ENCODE results near the gene SVEP1.
"Not testable (repeated sequence)": the region's sequence is repeated elsewhere in the genome, so short reads cannot be mapped to it uniquely, and the experiment has no call there.

The SVEP1 gene

DNA sequence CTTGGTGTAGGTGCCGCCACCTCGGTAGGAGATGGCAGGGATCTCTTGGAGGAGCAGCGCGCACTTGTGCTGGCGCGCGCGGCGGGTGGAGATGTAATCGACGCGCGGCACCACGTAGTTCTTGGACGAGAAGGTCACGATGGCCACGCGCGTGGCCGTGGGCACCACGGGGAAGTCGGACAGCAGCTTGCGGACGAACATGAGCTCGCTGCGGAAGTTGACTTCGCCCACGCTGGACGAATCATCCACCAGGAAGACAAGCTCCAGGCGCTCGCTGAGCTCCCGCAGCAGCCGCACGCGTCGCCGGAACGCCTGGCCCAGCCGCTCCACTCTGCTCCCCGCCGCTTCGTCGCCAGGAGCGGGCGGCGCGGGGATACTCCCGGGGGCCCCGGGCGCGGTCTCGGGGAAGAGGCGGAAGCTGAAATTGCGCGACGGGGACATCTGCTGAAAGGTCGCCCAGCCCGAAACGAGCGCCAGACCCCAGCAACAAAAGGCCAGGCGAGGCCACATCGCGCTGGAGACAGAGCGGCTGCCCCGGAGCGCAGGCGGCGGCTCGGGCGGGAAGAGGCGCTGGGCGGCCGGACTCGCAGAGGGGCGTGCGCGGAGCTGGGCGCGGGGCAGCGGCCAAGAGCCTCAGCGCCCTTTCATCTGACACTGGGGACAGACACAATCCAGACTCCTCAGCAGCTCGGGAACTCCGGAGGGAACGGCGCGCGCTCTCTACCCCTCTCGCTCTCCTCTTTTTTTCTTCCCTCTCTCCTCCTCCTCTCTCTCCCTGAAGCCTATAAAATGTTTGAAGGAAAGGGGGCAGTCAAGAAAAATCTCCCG lies at the start of gene SVEP1:
TSS of gene SVEP1 (minus strand) at position 708 of the 828 bp plus-strand sequence. CDS start at position 510, 198 bp downstream.
- DNase-seq (ENCODE audit: low spot score) (no peak), FAIRE-seq (no peak)

DNA sequence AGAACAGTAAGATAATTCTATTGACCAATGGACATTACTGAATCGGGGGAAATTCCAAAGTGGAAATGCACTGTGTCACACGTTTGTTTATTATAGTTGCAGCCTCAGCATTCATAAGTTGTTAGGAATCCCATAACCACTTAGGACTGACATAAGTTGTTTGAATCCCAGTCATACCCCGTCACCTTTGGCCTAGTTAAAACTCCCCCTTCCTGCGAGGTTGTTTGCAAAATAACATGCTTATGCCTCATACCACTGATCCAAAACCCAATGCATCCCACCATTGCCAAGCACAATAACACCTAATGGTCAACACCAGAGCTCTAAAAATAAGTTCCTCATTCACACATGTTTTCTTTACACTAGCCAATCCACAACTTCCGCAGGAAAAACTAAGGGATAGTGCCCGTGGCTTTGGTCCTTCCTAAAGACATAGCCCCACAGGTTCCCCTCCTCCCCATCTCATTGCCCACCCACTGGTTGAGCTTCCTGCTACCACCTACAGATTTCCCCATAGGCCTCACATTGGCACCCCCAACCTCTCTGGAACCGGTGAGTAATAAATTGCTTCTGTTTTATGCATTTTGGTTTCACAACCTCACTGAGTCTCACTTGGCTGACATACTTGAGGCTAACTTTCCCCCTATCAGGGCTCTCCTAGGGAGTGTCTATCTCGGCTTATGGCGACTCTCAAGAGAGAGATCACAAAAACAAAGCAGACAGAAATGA lies 46.7 kb upstream of the SVEP1 start:
- no peak for FAIRE-seq
- DNase-seq (ENCODE audit: low spot score), result no peak

DNA sequence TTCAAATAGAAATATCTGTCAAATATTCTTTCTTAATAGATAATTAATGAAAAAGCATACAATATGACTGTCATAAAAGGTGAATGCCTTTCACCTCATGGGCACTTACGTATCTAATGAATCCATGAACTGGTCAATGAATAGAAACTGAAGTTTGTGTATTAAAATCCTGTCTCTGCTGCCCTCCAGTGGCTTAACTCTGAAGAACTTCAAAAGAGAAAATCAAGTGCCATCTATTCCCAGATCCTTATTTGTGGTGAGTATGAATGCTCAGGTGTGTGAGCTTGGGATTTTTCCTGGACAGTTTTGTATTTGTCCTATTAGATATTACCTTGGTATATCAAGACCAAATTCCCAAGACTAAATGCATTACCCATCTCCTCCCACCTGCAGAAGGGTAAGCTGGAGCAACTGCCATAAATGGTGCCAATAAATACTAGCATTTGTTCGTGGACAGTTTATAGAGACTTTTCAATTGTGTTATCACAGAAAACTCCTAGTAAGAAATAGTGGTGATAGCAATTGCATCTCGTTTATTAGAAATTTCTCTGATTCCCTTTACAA lies 44.0 kb upstream of the SVEP1 start:
- no peak for FAIRE-seq
- DNase-seq (ENCODE audit: low spot score), result peak; percentile 32

GRCh38 chr9:110622368-110622767 lies 42.8 kb upstream of the SVEP1 start:
- FAIRE-seq, result no peak

DNA sequence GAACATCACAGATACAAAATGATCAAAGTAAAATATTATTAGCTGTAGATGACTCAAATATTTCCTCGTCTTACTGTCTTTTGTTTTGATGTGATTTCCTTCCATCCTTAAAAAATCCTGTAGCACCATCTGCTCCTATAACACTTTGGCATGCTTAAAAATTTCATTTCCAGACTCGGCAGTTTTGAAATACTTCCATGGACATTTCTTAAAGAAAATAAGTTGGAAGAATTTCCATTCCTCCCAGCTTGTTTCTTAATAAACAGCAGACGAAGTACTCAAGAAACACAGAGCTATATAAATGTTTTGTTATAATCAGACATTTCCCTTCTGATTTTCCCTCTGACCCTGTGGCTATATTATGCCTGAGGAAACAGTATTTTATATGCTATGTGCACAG lies 41.2 kb upstream of the SVEP1 start:
- DNase-seq (ENCODE audit: low spot score) (no peak), FAIRE-seq (no peak)

More at GRCh38 chr9:110622368-110622767, 42.8 kb upstream of the SVEP1 start:
- no peak for DNase-seq (ENCODE audit: low spot score)

- FAIRE-seq, result no peak
- no peak for DNase-seq (ENCODE audit: low spot score)
These were observed 40.3 kb upstream of the SVEP1 start for GRCh38 chr9:110619831-110620230.

- DNase-seq (ENCODE audit: low spot score), result no peak
- no peak for FAIRE-seq
These were observed 36.0 kb upstream of the SVEP1 start for GRCh38 chr9:110615498-110615897.

GRCh38 chr9:110614576-110614975 lies 35.0 kb upstream of the SVEP1 start:
- not testable (repeated sequence) for DNase-seq (ENCODE audit: low spot score); FAIRE-seq

DNA sequence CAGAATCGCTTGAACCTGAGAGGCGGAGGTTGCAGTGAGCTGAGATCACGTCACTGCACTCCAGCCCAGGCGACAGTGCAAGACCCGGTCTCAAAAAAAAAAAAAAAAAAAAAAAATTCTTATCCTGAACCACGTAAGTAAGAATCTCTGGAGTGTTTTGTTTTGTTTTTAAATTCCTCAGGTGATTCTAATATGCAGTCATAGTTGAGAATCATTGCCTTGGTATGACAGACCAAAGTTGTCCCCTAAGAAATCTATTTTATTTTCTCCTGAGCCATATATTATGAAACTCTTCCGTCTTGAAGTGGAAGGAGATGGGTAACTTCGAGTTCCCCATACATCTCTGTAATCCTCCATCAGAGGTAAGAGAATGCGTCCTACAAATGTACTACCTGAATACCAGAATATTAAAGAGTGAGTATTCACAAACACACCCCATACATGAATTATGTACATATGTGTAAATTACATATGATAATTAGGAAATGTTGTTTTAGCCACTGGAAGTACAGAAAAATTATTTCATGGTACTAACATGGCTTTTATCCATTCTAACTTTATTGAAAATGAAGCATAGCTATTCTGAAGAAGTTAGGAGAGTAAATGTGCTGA lies 26.7 kb upstream of the SVEP1 start:
- no peak for FAIRE-seq

GRCh38 chr9:110605565-110605964 lies 26.0 kb upstream of the SVEP1 start:
- FAIRE-seq (no peak), DNase-seq (ENCODE audit: low spot score) (no peak)

More for the DNA sequence above, 26.7 kb upstream of the SVEP1 start:
- DNase-seq (ENCODE audit: low spot score), result no peak

DNA sequence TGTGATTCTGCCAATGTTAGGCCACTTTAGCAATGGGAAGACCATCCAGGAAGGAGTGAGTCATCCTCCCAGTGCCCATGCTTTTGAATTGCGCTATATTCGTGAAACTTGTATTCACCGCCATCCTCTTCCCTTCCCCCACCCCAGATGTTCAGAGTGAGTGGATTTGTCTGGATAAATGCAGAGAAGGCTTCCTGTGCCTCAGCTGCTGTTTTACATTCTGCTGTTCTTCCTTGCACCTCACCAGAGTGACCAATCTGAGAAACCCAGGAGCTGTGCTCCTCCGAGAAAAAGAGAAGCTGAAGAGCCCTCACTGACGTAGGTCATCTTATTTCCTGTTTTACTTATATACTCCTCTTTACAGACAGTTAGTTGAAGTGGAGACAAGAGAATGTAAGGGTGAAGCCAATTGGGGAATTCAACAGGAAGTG lies 24.6 kb upstream of the SVEP1 start:
- DNase-seq (ENCODE audit: low spot score) (no peak), FAIRE-seq (no peak)

- DNase-seq (ENCODE audit: low spot score), result peak; percentile 87
- FAIRE-seq, result peak; percentile 84
These were observed 22.7 kb upstream of the SVEP1 start for GRCh38 chr9:110602281-110602680.

DNA sequence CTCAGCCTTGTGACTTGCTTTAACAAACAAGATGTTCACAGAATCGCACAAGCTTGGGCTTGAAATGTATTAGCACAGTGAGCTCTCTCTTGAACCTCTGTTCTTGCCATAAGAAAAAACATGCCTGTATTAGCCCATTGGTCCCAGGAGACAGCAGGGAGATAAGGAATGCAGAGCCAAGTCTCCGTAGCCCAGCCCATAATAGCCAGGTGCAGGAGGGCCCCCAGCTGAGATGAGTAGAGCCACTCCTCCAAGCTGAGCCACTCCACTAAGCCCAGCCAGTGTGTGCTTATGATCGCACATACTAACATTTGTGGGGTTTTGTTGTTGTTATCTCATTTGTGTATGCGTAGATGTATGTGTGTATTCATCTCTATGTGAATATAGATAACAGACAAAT lies 21.6 kb upstream of the SVEP1 start:
- DNase-seq (ENCODE audit: low spot score) (no peak), FAIRE-seq (no peak)

DNA sequence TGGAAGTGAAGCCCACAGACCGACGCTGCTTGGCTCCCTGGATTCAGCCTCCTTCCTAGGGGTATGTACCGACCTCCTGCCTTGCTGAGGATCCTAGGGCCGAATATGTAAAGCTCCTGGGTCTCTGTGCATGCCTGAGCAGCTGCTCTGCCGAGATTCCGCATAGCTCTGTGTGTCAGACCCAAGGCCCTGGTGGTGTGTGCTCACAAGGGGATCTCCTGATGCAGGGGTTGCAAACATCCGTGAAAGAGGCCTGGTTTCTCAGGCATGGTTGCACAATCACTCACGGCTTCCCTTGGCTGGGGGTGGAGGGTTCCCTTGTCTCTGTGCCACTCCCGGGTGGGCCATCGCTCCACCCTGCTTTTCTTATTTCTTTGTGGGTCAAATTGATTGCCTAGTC lies 19.9 kb upstream of the SVEP1 start:
- FAIRE-seq, result no peak
- no peak for DNase-seq (ENCODE audit: low spot score)

GRCh38 chr9:110592044-110592830 lies 12.7 kb upstream of the SVEP1 start:
- FAIRE-seq, result no peak
- no peak for DNase-seq (ENCODE audit: low spot score)

GRCh38 chr9:110591526-110591925 lies 12.0 kb upstream of the SVEP1 start:
- FAIRE-seq, result no peak
- DNase-seq (ENCODE audit: low spot score), result no peak

DNA sequence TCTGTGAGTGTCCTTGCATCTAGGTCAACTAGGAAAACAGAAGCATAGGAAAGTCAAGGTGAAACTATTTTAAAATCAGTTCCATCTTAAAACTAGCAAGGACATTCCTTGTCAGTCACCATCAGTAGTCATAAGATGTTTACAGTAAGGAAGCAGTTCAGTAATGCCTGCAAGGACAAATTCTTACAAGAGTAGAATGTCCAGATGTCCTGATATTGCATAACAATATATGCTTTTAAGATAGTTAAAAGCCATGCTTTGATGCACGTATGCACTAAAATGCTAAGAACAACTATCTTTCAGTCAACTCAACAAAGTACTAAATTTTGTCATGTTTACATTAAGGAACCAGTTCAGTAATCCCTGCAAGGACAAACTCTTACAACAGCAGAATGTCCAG lies 11.3 kb upstream of the SVEP1 start:
- FAIRE-seq, result no peak
- no peak for DNase-seq (ENCODE audit: low spot score)

DNA sequence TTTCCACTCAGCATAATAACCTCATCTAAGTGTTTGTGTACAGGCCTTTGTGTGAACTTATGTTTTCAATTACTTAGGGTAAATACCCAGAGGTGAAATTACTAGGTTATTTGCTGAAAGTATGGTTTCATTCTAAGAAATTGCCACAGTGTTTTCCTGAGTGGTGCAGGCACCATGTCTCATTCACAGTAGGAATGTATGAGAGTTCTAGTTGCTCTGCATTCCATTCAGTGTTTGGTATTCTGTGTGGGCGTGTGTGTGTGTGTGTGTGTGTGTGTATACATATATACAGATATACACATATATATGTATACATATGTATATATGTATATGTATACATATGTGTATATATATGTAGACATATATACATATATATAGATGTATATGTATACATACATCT lies 8.8 kb upstream of the SVEP1 start:
- no peak for DNase-seq (ENCODE audit: low spot score)
- no peak for FAIRE-seq

DNA sequence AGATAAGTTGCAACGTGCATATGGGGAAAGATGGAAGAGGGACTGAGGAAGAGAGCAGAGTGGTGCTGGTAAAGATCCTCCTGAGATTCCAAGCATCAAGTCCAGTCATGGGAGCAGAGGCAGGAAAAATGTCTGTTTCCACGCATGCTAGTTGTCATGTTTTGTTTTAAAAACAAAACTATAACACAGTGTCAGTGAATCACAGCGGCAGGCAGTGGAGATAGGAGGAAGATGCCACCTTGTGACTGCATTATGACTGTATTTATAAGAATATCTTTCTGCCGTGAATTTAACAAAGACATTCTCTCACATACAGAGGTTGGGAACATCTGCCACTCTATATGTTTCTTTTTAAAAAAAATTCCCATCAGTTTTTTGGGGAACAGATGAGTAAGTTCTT lies 3.7 kb upstream of the SVEP1 start:
- DNase-seq (ENCODE audit: low spot score) (no peak), FAIRE-seq (no peak)

GRCh38 chr9:110582156-110582555 lies 2.6 kb upstream of the SVEP1 start:
- no peak for FAIRE-seq
- no peak for DNase-seq (ENCODE audit: low spot score)

DNA sequence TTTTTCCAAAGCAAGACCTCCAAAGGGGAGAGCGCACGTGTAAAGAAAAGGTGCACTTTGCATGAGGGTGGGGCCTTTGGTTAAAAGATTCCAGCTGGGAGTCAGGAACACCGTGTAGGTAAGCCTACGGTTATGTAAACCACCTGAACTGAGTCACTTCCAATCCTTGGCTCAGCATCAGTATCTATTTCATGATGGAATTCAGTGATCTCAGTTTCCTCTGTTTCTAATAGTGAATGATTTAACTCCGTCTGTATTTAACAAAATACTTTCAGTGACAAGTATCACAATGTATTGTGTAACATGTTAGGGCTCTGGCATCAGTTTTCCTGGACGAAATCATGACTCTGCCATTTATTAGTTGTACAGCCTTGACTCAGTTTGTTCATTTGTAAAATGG lies 1.3 kb upstream of the SVEP1 start:
- no peak for FAIRE-seq
- peak; percentile 39 for DNase-seq (ENCODE audit: low spot score)

All from urothelium cell line (cell line).